Pancreas (tissue), 10 donors: ENCODE data around the gene WWOX. TPM values are rescaled to one million over a fixed set of nuclear protein-coding genes. Genes with fewer than 3 reads are reported as not detected.

Experiments used
- ATAC-seq, 4 donors: fragments of 200-7000 bp; cut with Tn5 transposase; one replicate each; pipeline versions ENCODE4 v1.8.0 to v1.9.1; 2020; ENCODE audit warnings: mild to moderate bottlenecking in 4 of 4, moderate library complexity in 4 of 4
- DNase-seq, 6 donors: peaks; one replicate each; pipeline ENCODE4 v3.0.0-alpha.2; 2020
- FAIRE-seq: peaks from 2 replicates; lab custom pipeline; 2012; peaks lifted over from hg19 to GRCh38; lab: Jason Lieb, UNC
- H3K27ac ChIP-seq, 4 donors: fragments of 200-600 bp; sonication (generic); 1 replicate in 3 of 4; 2 replicates in 1 of 4; pipeline versions ENCODE4 v1.5.0 to v1.8.0; 2020
- H3K27me3 ChIP-seq, 4 donors: fragments of 200-600 bp; one replicate each; pipeline ENCODE4 v1.8.0; 2021
- H3K36me3 ChIP-seq, 3 donors: fragments of 200-600 bp; sonication (generic) in 1 of 3; one replicate each; pipeline versions ENCODE4 v1.5.0 to v1.8.0; 2020 to 2021
- H3K4me1 ChIP-seq, 3 donors: fragments of 200-600 bp; one replicate each; pipeline ENCODE4 v1.8.0; 2021
- H3K4me3 ChIP-seq, 4 donors: fragments of 200-600 bp; sonication (generic) in 2 of 4; one replicate each; pipeline versions ENCODE4 v1.5.0 to v1.8.0; 2020 to 2021
- H3K9me3 ChIP-seq, 4 donors: fragments of 200-600 bp; one replicate each; pipeline ENCODE4 v1.8.0; 2021
- CTCF ChIP-seq, 4 donors: fragments of 200-600 bp; sonication (generic) in 3 of 4; IDR thresholded peaks; one replicate each; pipeline versions ENCODE4 v1.5.0 to v1.8.0; 2021; ENCODE audit warnings: antibody characterized with exemption in 4 of 4
- WGBS, 2 donors: extraction: QIAGEN DNeasy Blood & Tissue Kit; methylation state at CpG; one replicate each; pipeline ENCODE4 v1.1.7; 2013; 5-methylcytosine and 5-hydroxymethylcytosine counted together
- intact Hi-C, 3 donors: fragments of 100-400 bp; cut with DNase I; formaldehyde crosslinking; loops; one replicate each; pipeline versions ENCODE4 v1.11.1 to v1.14.2; 2022
- polyA plus RNA-seq, 2 donors: library from polyadenylated mRNA; stranded (reverse); fragments of 200-250 nt; gene quantifications; one replicate each; pipeline ENCODE4 v1.2.3, GENCODE V29; 2013
- total RNA-seq, 6 donors: library from RNA; stranded (reverse); fragmentation: NEBNext Ultra II Directional in 4 of 6; extraction: Animal tissue kit (Norgen Biotek cat#: 25700) in 4 of 6; gene quantifications; one replicate each; pipeline versions ENCODE4 v1.2.1 to v1.2.4, GENCODE V29; 2021 to 2023
- donor health status: healthy with polysubstance abuse.
- donor health status: DM: no; HTN: no; CAD: no; lungs with moderate emphysema.
- donor health status: DM: no; HTN: no; CAD: no.
- donor health status: control.
- donor health status: control.
- donor health status: Bipolar disorder and iron deficiency.
- donor health status: DM: yes; HTN: yes; CAD: no.
- donor health status: DM: no; HTN: no; CAD: no.
- donor health status: DM: no; HTN: no; CAD: no.
- donor health status: DM: yes; HTN: yes; CAD: no.

Gene WWOX
- total and polyA plus RNA-seq, 8 donors: 6.8 to 14.4 (median 10.8) TPM

DNA sequence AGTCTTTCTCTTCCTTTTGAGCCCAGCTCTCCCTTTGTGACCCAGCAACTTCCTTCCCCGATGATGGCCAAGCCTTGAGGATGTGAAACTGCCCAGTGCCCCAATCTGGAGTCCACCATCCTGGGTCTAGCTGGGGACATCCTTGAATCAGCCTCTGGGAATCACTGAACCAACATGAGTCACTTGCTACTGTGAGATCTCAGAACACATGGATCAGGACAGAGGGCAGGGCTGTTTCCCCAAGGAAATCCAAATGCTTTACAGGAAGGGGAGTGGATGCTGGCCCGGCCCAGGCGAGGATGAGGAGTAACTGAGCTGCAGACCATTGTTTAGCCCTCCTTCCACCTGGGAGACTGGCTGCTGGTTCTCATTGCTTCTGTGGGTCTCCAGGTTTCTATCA lies 547.6 kb downstream of the WWOX start:
- no peak for TF ChIP-seq CTCF (IDR thresholded peaks at IDR 0.05)
- Histone ChIP-seq H3K4me1 (peaks cover 0 to 4% (median 0%) of the 10 kb centered on the region in 3 donors), H3K27ac (no peak overlapping the region), H3K27me3 (no peaks in the 10 kb centered on the region), H3K9me3 (no peaks in the 10 kb centered on the region), H3K4me3 (no peak overlapping the region), H3K36me3 (no peaks in the 10 kb centered on the region)
- ATAC-seq (no peak), FAIRE-seq (no peak), DNase-seq (no peak)
- WGBS, 2 donors: 82 to 92% methylated on average over 3 of the region's 3 CpGs
- intact Hi-C loops: no loop called here

DNA sequence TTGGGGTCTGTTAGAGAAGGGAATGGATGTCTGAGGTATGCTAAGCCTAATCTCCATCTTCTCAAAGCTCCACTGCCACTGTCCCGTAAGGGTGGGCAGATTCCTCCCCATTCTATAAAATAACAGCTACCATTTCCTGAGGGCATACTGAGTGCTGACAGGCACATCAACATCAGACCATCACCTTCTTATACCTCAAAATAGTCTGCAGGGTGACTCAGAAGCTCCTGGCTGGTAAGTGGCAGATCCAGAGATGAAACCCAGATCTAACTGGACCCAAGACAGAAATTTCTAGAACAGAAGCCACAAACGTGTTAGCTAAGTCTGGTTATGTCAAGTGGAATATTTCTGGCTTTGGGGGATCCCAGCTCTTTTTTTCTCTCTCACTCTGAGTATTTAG lies 548.0 kb downstream of the WWOX start:
- Histone ChIP-seq H3K27me3 (no peaks in the 10 kb centered on the region), H3K27ac (no peak overlapping the region), H3K4me3 (no peak overlapping the region), H3K9me3 (no peaks in the 10 kb centered on the region), H3K4me1 (peaks cover 0 to 4% (median 0%) of the 10 kb centered on the region in 3 donors), H3K36me3 (no peaks in the 10 kb centered on the region)
- no peak for TF ChIP-seq CTCF (IDR thresholded peaks at IDR 0.05)
- no peak for ATAC-seq
- no peak for DNase-seq
- no peak for FAIRE-seq
- intact Hi-C loops: no loop called here
- WGBS, 2 donors: 81 to 89% methylated on average over 2 of the region's 2 CpGs

GRCh38 chr16:78648517-78648916 lies 549.1 kb downstream of the WWOX start:
- Histone ChIP-seq H3K27me3 (no peaks in the 10 kb centered on the region), H3K4me3 (no peak overlapping the region), H3K4me1 (peaks cover 0 to 4% (median 0%) of the 10 kb centered on the region in 3 donors), H3K27ac (no peak overlapping the region), H3K9me3 (no peaks in the 10 kb centered on the region), H3K36me3 (no peaks in the 10 kb centered on the region)
- ATAC-seq (peak in 2 of 4 donors; percentile 34 to 38), FAIRE-seq (no peak), DNase-seq (no peak)
- 63 to 68% methylated on average over 3 of the region's 3 CpGs for WGBS, 2 donors
- TF ChIP-seq CTCF (IDR thresholded peaks at IDR 0.05): no peak
- intact Hi-C loops: no loop called here

GRCh38 chr16:78650339-78651074 lies 551.1 kb downstream of the WWOX start:
- no peak for DNase-seq
- peaks cover 4 to 9% (median 6%) of the 10 kb centered on the region in 3 donors for H3K4me1 ChIP-seq
- 81 to 85% methylated on average over 8 of the region's 8 CpGs for WGBS, 2 donors
- no peak overlapping the region for H3K4me3 ChIP-seq
- H3K27me3 ChIP-seq: no peaks in the 10 kb centered on the region
- FAIRE-seq: no peak
- ATAC-seq: no peak
- H3K9me3 ChIP-seq: no peaks in the 10 kb centered on the region
- intact Hi-C loops: no loop called here
- no peaks in the 10 kb centered on the region for H3K36me3 ChIP-seq
- no peak for TF ChIP-seq CTCF (IDR thresholded peaks at IDR 0.05)
- no peak overlapping the region for H3K27ac ChIP-seq

DNA sequence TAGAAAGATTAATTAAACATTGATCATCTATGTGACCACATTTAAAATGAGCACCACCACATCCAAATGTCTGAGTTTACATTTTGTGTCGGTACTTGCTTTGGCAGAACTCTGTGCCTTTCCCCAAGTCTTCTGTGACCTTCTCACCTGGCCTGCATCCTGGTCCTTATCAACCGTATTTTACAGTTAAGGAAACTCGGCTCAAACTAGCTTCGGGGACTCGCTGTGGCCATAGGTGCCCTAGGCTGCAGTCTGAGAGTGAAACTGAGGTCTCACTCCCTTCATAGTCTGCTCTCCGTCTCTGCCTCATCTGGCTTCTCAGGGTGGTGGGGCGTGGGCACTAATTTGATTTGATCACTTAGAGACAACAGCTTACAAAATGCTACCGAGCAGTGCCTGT lies 555.5 kb downstream of the WWOX start:
- 18 to 23% methylated on average over 8 of the region's 8 CpGs for WGBS, 2 donors
- FAIRE-seq (no peak), DNase-seq (no peak), ATAC-seq (peak in 3 of 4 donors; percentile 50 to 76 (median 53))
- peaks cover 4 to 8% (median 6%) of the 10 kb centered on the region in 3 donors for H3K4me1 ChIP-seq
- H3K36me3 ChIP-seq: no peaks in the 10 kb centered on the region
- H3K4me3 ChIP-seq: no peak overlapping the region
- no peaks in the 10 kb centered on the region for H3K27me3 ChIP-seq
- TF ChIP-seq CTCF (IDR thresholded peaks at IDR 0.05): no peak
- H3K9me3 ChIP-seq: no peaks in the 10 kb centered on the region
- no peak overlapping the region for H3K27ac ChIP-seq
- intact Hi-C loops: no loop called here
